ENCODE data around the gene ARID1B.

DNA sequence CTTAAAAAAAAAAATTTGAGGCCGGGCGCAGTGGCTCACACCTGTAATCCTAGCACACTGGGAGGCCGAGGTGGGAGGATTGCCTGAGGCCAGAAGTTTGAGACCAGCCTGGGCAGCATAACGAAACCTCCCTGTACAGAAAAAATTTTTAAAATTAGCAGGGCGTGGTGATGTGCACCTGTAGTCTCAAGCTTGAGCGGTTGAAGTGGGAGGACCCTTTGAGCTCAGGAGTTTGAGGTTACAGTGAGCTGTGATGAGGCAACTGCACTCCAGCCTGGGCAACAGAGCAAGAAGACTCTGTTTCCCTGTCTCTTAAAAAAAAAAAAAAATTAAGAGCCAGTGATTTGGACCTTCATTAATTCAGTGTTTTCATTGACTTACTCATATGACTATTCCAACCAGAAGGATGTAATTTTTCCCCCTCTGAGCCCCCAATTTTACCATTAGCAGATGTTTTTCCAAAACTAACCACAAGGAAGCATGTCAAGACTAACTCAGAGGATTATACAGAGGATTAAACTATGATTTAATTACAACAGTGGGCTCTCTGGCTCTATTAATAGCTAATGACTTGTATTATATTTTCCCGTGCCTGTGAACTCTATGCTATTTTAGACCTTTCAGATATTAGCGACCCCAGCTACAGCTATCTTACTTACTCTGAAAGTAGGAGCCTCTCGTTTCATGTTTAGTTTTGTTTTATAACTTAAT, 75.1 kb downstream of the ARID1B start:
- TF ChIP-seq GATA3 (IDR thresholded peaks at IDR 0.05; ENCODE audit: low read depth, low read length) = no peak
- TF ChIP-seq GATA2 (IDR thresholded peaks at IDR 0.05; ENCODE audit: low read depth, low read length) = no peak
